HG02970 (cell line): ENCODE measurements around the gene ORMDL1.
A peak's percentile ranks its signal among the peaks of the same experiment; 100 is the strongest.
"Not testable (repeated sequence)": the region's sequence is repeated elsewhere in the genome, so short reads cannot be mapped to it uniquely, and the experiment has no call there.

ENCODE experiments used
- ATAC-seq: cut with Tn5 transposase; IDR thresholded peaks from one replicate; pipeline ENCODE4 v1.9.1; 2021; ENCODE audit warnings: mild to moderate bottlenecking, moderate library complexity, moderate number of reproducible peaks; ENCODE audit not compliant: unreplicated experiment, low FRiP score

Gene ORMDL1

GRCh38 chr2:189782221-189782671 is 1.9 kb downstream of the ORMDL1 start:
- no peak for ATAC-seq

- no peak for ATAC-seq
These were observed 11.9 kb downstream of the ORMDL1 start for GRCh38 chr2:189772212-189772611.

GRCh38 chr2:189770590-189771322 is 13.4 kb downstream of the ORMDL1 start:
- ATAC-seq, result no peak

DNA sequence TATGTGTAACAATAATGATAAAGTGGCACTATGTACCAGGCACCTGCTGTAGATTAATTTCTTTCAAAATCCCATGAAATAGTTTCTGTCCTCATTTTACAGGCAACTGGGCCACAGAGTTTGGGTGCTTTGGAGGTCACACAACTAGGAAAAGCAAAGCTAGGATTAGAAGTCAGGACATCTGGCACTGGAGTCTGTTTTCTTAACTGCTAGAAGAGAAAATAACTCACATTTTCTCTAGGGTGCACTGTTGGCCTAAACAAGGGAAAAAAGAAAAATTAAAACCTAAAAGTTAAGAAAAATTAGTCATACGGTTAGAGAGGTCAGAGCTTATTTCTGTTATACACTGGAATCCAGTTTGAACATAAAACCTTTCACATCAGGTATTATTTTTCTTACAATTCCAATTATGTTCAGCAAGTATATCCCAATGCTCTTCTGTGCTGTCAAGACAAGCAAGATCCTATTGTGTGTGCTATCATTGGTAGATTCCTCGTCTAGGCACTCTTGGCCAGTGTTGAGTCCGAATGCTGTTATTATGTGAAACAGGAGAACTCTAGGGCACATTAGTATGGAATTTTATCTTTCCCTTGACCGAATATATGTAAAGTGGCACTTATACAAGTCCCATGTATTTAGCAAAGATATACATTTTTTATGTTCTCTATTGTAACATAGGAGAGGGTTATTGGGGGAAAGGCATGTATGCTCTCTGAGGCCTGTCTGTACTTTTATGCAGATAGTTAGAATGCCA is 20.1 kb downstream of the ORMDL1 start:
- no peak for ATAC-seq

- ATAC-seq, result peak; percentile 93
These were observed 21.4 kb downstream of the ORMDL1 start, which contains the start of gene OSGEPL1 for GRCh38 chr2:189762551-189763298. Gene OSGEPL1, minus strand, starts transcription at chr2:189762792. Its CDS starts 1,152 bp downstream, at chr2:189761640.

DNA sequence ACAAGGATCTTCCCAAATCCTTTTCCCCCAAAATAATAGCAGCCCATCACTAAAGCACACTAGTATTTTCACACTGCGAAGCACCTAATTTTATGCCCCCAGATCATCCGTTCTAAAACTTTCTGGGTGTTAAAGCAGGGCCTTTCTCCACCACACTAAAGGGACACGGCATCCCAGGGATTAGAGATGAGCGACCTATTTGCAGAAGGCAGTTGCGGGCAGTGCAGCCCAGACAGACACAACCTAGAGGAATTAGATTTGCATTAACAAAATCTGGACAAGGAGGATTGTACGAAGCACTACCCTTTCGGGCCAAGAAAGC is 21.9 kb downstream of the ORMDL1 start:
- ATAC-seq, result no peak

GRCh38 chr2:189760154-189760553 is 24.0 kb downstream of the ORMDL1 start:
- not testable (repeated sequence) for ATAC-seq

DNA sequence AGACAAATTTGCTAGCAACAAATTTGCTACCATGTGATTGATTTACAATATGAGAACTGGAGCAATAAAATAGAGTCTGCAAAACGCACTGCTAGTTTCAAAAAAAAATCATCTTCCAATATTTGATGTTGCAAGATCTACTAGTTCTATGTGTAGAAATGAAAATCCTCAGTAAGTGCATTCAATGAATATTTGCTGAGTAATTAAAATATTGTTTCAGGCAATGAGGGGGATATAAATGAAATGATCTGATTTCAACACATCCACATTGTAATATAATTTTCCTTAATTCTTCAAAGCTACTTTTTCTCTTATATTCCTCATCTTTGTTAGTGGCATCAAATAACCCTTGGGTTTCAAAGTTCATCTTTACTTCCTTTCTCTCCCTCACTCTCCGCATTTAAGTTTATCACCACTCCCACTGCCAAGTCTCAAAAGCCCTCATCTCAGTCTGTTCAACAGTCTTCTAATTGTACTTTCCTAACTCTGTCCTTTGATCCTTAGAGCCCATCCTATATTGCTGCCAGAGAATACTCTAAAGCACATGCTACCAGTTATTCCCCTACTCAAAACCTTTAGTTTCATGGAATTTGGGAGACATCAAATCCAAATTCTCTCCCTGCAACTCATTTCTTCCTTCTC is 27.7 kb downstream of the ORMDL1 start:
- ATAC-seq, result no peak

GRCh38 chr2:189751080-189751658 is 33.0 kb downstream of the ORMDL1 start:
- ATAC-seq, result no peak

DNA sequence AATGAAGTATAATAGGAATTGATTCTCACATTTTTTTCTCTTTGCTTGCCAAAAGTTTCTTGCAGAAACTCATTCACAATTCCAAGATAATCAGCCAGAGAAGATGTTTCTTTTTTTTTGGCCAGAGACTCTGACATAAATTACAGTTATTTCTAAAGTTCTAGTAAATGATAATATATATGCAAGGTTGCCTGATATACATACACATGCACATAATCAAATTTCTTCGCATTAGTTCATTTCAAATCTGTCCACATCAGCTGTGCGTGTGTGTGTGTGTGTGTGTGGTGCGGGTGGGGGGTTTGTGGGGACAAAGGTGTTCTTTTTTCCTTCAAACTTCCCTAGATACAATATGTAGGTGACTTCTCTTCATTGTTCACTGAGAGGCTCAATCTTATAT is 54.7 kb downstream of the ORMDL1 start:
- no peak for ATAC-seq

DNA sequence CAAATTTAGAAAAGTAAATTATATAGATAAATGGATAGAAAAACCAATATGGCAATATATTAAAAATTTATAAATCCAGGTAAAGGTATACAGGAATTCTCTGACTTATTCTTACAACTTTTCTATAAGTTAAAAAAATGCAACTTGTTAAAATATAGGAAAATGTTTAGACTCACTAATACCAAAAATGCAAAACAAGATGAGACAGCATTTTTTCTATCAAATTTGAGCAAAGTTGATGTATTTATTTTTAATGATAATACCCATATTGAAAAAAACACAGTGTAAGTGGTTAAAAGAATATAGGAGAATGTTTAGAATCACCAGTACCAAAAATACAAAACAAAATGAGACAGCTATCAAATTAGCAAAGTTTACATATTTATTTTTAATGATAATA is 57.3 kb downstream of the ORMDL1 start:
- ATAC-seq, result no peak

DNA sequence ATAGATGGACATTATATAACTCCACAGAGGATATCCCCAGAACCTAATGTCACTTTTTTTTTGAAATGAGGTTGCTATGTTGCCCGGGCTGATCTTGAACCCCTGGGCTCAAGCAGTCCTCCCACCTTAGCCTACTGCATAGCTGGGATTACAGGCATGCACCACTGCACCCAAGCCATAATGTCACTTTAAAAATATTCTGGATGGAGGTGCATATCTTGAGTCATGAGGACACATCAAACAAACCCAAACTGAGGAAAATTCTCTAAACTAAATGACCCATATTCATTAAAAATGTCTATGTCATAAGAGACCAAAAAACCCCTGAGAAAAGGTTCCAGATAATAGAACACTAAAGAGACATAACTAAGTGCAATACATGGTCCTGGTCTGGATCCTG is 57.9 kb downstream of the ORMDL1 start:
- no peak for ATAC-seq

DNA sequence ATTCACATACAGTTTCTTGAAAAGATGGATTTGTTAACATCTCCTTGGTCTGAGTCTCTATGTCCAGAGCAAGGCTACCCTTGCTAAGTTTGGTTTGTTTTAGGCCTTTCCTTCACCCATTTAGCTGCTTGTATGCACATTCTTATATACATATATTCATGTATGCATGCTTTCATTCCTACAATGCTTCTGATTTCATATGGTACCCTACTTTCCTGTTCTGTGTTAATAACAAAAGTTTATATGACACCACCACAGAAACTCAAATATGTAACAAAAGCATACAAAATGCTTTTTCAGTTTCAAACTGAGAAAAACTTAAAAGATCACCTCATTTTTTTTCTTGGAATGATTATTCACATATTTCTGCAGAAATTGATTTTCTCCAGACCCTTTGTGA is 60.9 kb downstream of the ORMDL1 start:
- ATAC-seq, result no peak
